ENCODE results near the gene APLF. TPM values are rescaled to one million over a fixed set of nuclear protein-coding genes. Genes with fewer than 3 reads are reported as not detected.

The APLF gene
- total and polyA plus RNA-seq, 2 of the 8 experiments (the other 6 are each of a cell fraction or from before 2014, with no cell fraction given), result 4.4 to 7.3 TPM

- no peak for TF ChIP-seq RBBP5 (IDR thresholded peaks at IDR 0.05; ENCODE audit: borderline replicate concordance, low read depth, low read length)
- no peak for TF ChIP-seq TAF7 (optimal IDR thresholded peaks at IDR 0.05; ENCODE audit: borderline replicate concordance, low read depth, low read length)
- no peak for TF ChIP-seq EP300 (IDR thresholded peaks at IDR 0.05; ENCODE audit: borderline replicate concordance in 1 of 2, low read depth in 2 of 2, low read length in 2 of 2)
- no peak for TF ChIP-seq SP1 (IDR thresholded peaks at IDR 0.05; ENCODE audit: low read depth, low read length)
Observed at GRCh38 chr2:68475576-68475975, 8.2 kb downstream of the APLF start (continued).
